Panc1 (cell line): ENCODE data around the gene LRRFIP1. TPM values are rescaled to one million over a fixed set of nuclear protein-coding genes. Genes with fewer than 3 reads are reported as not detected.

Experiments used
- ATAC-seq: fragments of 200-7000 bp; cut with Tn5 transposase; 2 replicates; pipeline ENCODE4 v1.9.1; 2020; ENCODE audit warnings: mild to moderate bottlenecking, moderate library complexity
- BruUV-seq: library from RNA; stranded (reverse); fragments of 400-500 nt; replicated peaks from 2 replicates; lab custom pipeline; 2021; lab: Mats Ljungman, UMichigan
- CTCF ChIA-PET: fragments of 300-600 bp; sonication (Branson Sonifier 250); formaldehyde crosslinking; loops from one replicate; lab custom pipeline; 2022; ENCODE audit warnings: antibody characterized with exemption; lab: Charles Lee
- POLR2A ChIA-PET: fragments of 300-600 bp; sonication (Branson Sonifier 250); formaldehyde crosslinking; loops from one replicate; lab custom pipeline; 2022; ENCODE audit warnings: antibody characterized with exemption; lab: Charles Lee
- DNase-seq: peaks from one replicate; pipeline ENCODE4 v3.0.0-alpha.2; 2010; ENCODE audit warnings: low read depth, low spot score
- H3K27ac ChIP-seq: 2 replicates; pipeline ENCODE4 v1.5.1; 2011; ENCODE audit warnings: mild to moderate bottlenecking, low read length, inconsistent platforms
- H3K27me3 ChIP-seq: fragments of 200-500 bp; sonication (Bioruptor generic); 2 replicates; pipeline ENCODE4 v1.6.0; 2014; ENCODE audit warnings: low read length, inconsistent platforms; ENCODE audit not compliant: control insufficient read depth, insufficient read depth
- H3K36me3 ChIP-seq: fragments of 200-500 bp; sonication (Bioruptor generic); 2 replicates; pipeline ENCODE4 v1.5.1; 2014; ENCODE audit warnings: inconsistent platforms, mild to moderate bottlenecking, low read length, moderate library complexity; ENCODE audit not compliant: control insufficient read depth, insufficient read depth
- H3K4me1 ChIP-seq: 2 replicates; pipeline ENCODE4 v1.5.1; 2011; ENCODE audit warnings: inconsistent platforms, mild to moderate bottlenecking, low read length, moderate library complexity; ENCODE audit not compliant: control insufficient read depth, insufficient read depth
- H3K4me3 ChIP-seq, 2 experiments: 2 replicates each; pipeline ENCODE4 v1.5.1; 2011 to 2012; ENCODE audit warnings: low read depth in 2 of 2, low read length in 2 of 2, mild to moderate bottlenecking in 2 of 2, inconsistent platforms in 1 of 2, moderate library complexity in 1 of 2
- H3K9me3 ChIP-seq: fragments of 200-500 bp; sonication (Bioruptor generic); 2 replicates; pipeline ENCODE4 v1.5.1; 2014; ENCODE audit warnings: low read depth, mild to moderate bottlenecking, inconsistent platforms, low read length, moderate library complexity; ENCODE audit not compliant: control insufficient read depth, insufficient read depth
- POLR2AphosphoS5 ChIP-seq: IDR thresholded peaks from 2 replicates; pipeline ENCODE4 v1.6.1; 2012; ENCODE audit warnings: mild to moderate bottlenecking, low read depth, low read length, moderate library complexity
- SIN3A ChIP-seq: IDR thresholded peaks from 2 replicates; pipeline ENCODE4 v1.6.1; 2012; ENCODE audit warnings: low read depth, mild to moderate bottlenecking, low read length, moderate library complexity, borderline replicate concordance; ENCODE audit not compliant: insufficient read depth
- TCF7L2 ChIP-seq: IDR thresholded peaks from 2 replicates; pipeline ENCODE4 v1.6.1; 2011; ENCODE audit warnings: mild to moderate bottlenecking, low read depth, low read length, inconsistent platforms
- in situ Hi-C: cut with HindIII; loops from 2 replicates; pipeline ENCODE4 v1.10.0; 2016; ENCODE audit warnings: low sequenced_read_pairs, low pct_unique_long_range_greater_than_20kb
- intact Hi-C: fragments of 100-400 bp; cut with micrococcal nuclease; formaldehyde crosslinking; loops from one replicate; pipeline ENCODE4 v1.10.0; 2022; ENCODE audit not compliant: unreplicated experiment
- total RNA-seq: library from RNA; stranded (reverse); gene quantifications from one replicate; pipeline ENCODE4 v1.2.1, GENCODE V29; 2021; ENCODE audit not compliant: unreplicated experiment
- TF ChIP-seq, protein P1 (sequence below), 2 experiments: IDR thresholded peaks; 2 replicates each; pipeline ENCODE4 v1.6.1; 2011 to 2012; ENCODE audit warnings: low read depth in 2 of 2, control low read depth in 1 of 2, low read length in 1 of 2, mild to moderate bottlenecking in 1 of 2, moderate library complexity in 1 of 2; ENCODE audit not compliant: insufficient read depth in 1 of 2
- TF ChIP-seq, protein P2 (sequence below): fragments of 450-650 bp; IDR thresholded peaks from 2 replicates; pipeline ENCODE4 v1.5.1; 2017; ENCODE audit warnings: mild to moderate bottlenecking

Gene LRRFIP1
- total RNA-seq, 1 experiment from 2014 or later: 121 TPM

DNA sequence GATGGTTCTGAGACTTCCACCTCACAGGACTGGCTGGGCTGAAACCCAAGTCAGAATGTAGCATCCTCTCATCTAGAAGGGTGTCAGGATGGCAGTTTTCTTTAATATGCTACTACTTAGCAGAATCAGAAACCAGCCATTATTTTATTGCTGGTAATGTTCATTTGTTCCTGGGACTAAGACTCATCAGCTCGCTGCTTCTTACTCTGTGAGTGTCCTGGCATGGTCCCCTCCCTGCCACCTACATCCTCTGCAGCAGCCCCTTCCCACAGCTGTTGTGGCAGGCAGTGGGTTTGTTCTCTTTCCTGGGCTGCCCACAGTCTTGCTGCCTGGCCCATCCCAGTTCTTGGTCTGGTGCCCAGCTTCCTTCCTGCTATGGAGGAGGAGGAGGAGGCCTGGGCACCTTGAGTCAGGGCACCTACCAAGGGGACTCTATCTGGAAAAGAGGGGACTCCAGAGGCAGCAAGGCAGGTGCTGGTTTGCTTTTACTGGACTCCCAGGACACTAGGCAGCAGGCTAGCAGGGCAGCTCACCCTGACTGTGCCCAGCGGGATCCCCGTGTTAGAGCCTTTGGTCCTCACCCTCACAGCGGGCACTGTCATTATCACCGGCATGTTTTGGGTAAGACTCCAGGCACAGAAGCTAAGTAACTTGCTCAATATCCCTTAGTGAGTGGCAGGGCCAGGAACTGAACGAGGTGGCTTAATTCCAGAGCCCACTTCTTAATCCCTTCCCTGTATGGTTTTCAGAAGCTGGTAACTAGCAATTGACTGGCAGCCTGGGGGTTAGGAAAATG is 62.1 kb downstream of the LRRFIP1 start:
- DNase-seq (no peak), ATAC-seq (no peak)
- Histone ChIP-seq H3K4me1 (peaks cover 17% of the 10 kb centered on the region), H3K9me3 (no peaks in the 10 kb centered on the region), H3K27ac (peak overlapping the region; percentile 29; the same call in 1 of the 2 replicates), H3K4me3 (no peak overlapping the region), H3K27me3 (no peaks in the 10 kb centered on the region), H3K36me3 (peaks cover 3% of the 10 kb centered on the region; the same call in 1 of the 2 replicates)
- ChIA-PET POLR2A (no interaction called here), CTCF (no interaction called here)
- intact Hi-C loops: no loop called here
- no TSS peak for BruUV-seq
- TF ChIP-seq SIN3A (no peak), POLR2AphosphoS5 (no peak), TCF7L2 (no peak)
- TF ChIP-seq, protein P1, sequence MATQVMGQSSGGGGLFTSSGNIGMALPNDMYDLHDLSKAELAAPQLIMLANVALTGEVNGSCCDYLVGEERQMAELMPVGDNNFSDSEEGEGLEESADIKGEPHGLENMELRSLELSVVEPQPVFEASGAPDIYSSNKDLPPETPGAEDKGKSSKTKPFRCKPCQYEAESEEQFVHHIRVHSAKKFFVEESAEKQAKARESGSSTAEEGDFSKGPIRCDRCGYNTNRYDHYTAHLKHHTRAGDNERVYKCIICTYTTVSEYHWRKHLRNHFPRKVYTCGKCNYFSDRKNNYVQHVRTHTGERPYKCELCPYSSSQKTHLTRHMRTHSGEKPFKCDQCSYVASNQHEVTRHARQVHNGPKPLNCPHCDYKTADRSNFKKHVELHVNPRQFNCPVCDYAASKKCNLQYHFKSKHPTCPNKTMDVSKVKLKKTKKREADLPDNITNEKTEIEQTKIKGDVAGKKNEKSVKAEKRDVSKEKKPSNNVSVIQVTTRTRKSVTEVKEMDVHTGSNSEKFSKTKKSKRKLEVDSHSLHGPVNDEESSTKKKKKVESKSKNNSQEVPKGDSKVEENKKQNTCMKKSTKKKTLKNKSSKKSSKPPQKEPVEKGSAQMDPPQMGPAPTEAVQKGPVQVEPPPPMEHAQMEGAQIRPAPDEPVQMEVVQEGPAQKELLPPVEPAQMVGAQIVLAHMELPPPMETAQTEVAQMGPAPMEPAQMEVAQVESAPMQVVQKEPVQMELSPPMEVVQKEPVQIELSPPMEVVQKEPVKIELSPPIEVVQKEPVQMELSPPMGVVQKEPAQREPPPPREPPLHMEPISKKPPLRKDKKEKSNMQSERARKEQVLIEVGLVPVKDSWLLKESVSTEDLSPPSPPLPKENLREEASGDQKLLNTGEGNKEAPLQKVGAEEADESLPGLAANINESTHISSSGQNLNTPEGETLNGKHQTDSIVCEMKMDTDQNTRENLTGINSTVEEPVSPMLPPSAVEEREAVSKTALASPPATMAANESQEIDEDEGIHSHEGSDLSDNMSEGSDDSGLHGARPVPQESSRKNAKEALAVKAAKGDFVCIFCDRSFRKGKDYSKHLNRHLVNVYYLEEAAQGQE (IDR thresholded peaks at IDR 0.05; ENCODE audit: insufficient read depth in 1 of 2, low read depth in 2 of 2, low read length in 1 of 2): no peak
- TF ChIP-seq, protein P2, sequence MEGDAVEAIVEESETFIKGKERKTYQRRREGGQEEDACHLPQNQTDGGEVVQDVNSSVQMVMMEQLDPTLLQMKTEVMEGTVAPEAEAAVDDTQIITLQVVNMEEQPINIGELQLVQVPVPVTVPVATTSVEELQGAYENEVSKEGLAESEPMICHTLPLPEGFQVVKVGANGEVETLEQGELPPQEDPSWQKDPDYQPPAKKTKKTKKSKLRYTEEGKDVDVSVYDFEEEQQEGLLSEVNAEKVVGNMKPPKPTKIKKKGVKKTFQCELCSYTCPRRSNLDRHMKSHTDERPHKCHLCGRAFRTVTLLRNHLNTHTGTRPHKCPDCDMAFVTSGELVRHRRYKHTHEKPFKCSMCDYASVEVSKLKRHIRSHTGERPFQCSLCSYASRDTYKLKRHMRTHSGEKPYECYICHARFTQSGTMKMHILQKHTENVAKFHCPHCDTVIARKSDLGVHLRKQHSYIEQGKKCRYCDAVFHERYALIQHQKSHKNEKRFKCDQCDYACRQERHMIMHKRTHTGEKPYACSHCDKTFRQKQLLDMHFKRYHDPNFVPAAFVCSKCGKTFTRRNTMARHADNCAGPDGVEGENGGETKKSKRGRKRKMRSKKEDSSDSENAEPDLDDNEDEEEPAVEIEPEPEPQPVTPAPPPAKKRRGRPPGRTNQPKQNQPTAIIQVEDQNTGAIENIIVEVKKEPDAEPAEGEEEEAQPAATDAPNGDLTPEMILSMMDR: no peak
- in situ Hi-C loops: no loop called here

DNA sequence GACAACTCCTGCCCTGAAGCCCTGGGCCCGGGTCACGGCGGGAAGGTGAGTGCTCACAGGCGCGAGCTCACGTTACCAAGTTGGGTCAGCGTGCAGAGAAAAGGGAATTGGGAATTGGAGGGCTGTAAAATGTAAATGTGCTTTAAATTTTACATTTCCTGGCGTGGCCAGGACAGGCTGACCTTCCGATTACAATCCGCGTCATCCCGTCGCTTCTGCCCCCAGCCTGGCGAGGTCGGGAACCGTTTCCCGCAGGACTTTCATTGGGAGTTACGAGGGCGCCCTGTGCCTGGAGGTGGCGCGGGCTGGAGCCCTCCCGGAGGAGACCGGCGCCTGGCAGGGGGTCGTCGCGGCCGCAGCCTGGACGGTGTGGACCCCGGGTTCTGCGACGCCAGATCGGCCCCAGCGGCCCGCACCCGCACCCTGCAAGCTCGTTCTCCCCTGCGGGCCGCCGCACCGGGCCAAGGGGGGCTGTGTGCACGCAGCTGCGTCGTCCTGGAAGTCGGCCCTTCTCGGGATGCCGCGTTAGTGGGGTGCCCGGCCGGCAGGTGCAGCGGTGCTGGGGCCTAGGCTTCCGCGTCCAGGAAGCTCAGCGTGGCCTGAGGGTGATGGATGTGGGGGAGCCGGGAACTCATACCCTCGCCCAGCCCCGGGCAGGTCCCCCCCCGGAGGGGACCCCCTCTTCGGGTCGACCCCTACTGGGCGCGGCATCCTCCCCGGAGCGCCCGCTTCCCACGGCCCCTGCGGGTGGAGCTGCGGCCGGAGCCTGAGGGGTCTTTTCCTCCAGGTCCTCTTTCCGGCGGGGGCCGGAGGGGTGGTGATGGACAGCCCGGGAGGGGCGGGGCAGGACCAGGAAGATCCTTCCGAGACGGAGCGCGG is 63.9 kb downstream of the LRRFIP1 start:
- peak; percentile 78 for ATAC-seq
- in situ Hi-C loops: no loop called here
- Histone ChIP-seq H3K27ac (peak overlapping the region; percentile 77), H3K36me3 (peaks cover 3% of the 10 kb centered on the region; the same call in 1 of the 2 replicates), H3K27me3 (no peaks in the 10 kb centered on the region), H3K4me3 (peak overlapping the region; percentile 66 to 74), H3K4me1 (peaks cover 34% of the 10 kb centered on the region), H3K9me3 (no peaks in the 10 kb centered on the region)
- no peak for DNase-seq
- 0 out of 2 replicates have a peak, but pooled peaks have one; percentile 28 for TF ChIP-seq SIN3A
- no peak for TF ChIP-seq TCF7L2
- no peak for TF ChIP-seq POLR2AphosphoS5
- TF ChIP-seq, protein P1 (IDR thresholded peaks at IDR 0.05; ENCODE audit: insufficient read depth in 1 of 2, low read depth in 2 of 2, low read length in 1 of 2): no peak
- TF ChIP-seq, protein P2: no peak
- intact Hi-C loops: no loop called here
- CTCF ChIA-PET: interaction anchor here (0.6 to 1.2 kb wide), 2 partner anchors 54 to 94 kb away, joined by 3 read pairs; no protein-coding TSS in a partner anchor
- BruUV-seq: no TSS peak
- POLR2A ChIA-PET: no interaction called here
